ENCODE measurements around the gene RYR1.
A peak's percentile ranks its signal among the peaks of the same experiment; 100 is the strongest.
"Not testable (repeated sequence)": the region's sequence is repeated elsewhere in the genome, so short reads cannot be mapped to it uniquely, and the experiment has no call there.

RYR1 gene

DNA sequence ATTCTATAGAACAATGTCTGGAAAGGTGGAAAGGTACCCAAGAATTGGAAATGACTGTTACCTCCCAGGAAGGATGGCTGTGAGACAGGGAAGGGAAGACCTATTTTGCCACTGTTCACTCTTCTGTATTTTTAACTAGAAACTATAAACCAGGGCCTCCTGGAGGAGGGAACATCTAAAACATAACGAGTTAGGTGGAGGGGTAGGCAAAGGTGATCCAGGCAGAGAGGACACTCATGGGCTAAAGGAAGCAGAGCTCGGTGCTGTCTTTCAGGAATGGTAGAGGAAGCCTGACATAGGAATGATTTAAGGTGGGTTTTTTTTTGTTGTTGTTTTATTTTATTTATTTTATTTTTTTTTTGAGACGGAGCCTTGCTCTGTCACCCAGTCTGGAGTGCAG is 191.3 kb downstream of the RYR1 start:
- DNase-seq: no peak

DNA sequence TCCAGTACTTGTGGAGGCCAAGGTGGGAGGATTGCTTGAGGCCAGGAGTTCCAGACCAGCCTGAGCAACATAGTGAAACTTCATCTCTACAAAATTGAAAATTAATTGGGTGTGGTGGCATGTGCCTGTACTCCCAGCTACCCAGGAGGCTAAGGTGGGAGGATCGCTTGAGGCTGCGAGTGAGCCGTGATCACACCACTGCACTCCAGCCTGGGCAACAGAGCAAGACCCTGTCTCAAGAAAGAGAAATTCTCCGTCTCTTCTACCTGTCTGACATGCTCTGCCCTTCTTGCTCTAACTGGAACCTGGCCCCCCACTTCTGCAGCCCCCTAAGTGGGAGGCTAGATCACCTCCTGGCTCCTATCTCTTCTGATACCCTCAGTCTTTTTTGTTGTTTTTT is 192.9 kb downstream of the RYR1 start:
- DNase-seq: no peak

DNA sequence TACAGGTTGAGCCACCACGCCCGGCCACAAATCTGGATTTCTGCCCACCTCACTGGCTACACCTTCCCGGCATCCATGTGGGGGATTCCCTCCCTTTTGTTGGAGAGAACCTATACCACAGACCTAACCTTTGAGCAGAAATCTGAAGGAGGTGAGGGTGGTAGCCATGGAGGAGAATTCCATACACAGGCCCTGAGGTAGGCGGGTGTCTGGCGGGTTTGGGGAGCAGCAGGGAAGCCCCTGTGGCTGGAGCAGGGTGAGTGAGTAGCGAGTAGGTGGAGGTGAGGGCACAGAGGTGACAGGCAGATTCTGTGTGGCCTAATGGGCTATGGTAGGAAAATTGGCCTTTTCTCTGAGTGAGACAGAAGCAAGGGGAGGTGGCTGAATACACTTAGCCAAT is 196.1 kb downstream of the RYR1 start:
- DNase-seq: no peak

DNA sequence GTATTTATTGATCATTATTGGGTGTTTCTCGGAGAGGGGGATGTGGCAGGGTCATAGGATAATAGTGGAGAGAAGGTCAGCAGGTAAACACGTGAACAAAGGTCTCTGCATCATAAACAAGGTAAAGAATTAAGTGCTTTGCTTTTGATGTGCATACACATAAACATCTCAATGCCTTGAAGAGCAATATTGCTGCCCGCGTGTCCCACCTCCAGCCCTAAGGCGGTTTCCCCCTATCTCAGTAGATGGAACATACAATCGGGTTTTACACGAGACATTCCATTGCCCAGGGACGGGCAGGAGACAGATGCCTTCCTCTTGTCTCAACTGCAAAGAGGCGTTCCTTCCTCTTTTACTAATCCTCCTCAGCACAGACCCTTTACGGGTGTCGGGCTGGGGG is 197.8 kb downstream of the RYR1 start:
- DNase-seq: not testable (repeated sequence)

DNA sequence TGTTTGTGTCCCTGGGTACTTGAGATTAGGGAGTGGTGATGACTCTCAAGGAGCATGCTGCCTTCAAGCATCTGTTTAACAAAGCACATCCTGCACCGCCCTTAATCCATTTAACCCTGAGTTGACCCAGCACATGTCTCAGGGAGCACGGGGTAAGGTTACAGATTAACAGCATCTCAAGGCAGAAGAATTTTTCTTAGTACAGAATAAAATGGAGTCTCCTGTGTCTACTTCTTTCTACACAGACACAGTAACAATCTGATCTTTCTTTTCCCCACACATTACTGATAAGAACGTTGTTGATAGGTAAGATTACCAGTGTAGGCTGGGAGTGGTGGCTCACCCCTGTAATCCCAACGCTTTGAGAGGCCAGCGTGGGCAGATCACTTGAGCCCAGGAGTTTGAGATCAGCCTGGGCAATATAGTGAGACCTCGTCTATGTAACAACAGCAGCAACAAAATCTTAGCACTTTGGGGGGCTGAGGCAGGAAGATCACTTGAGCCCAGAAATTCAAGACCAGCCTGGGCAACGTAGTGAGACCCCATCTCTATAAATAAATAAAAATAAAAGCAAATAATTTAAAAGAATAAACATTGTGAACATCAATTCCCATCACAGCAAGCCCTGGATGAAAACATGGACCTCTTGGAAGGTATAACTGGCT is 198.5 kb downstream of the RYR1 start:
- not testable (repeated sequence) for DNase-seq

DNA sequence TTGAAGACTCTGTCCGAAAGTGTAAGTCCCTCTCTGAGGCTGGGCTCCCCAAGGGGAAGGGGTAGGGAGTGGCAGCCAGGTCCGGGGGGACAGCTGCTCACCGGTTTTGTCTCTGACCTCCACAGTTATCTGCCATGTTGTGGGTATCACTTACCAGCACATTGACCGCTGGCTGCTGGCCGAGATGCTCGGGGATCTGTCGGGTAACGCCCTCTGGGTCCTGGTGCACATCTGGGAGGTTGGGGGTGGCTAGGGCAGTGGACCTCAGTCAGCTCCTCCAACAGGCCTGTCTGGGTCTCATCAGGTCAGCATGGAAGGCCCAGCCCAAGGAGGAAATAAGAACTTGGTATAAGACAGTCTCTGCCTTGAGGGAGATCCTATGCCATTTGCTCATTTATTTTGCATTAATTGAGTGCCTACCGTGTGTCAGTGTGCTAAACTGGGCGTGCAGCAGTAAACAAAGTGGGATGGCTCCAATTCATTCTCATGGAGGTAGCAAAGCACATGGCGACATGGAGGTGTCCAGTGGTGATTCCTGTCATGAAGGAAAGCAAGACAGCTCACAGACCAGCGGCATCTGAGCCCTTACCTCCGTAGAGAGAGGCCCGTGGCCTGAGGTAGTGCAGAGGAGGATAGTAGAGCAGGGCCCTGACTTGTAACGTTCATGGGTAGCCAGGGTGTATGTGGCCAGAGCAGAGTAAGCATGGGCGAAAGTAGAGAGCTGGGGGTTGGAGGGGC is 199.2 kb downstream of the RYR1 start:
- DNase-seq: no peak

DNA sequence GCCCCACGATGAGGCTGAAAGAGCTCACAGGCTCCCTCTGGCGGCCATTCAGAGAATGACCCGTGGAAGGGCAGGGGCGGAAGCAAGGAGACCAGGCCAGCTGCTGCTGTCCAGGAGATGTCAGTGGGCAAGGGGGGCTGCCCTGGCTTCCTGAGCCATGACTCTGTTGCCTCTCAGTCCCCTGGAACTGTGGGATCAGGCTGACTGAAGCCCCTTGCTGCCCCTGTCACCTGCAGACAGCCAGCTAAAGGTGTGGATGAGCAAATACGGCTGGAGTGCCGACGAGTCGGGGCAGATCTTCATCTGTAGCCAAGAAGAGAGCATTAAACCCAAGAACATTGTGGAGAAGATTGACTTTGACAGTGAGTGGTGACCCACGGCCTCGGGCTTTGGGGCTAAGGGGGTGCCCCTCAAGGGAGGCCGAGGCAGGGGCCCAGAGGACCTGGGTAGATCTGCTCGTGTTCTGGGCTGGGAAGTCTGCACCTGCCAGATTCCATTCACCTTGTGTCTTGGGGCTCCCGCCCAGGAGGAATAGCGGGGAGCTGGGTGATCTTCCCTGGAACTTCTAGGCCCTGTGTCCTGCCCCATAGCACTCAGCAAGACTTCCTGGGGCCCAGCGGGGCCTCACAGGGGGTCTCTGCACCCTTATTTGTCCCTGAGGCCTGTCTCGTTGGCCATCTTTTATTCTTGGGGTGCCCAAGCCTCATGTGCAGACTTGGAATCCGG is 201.4 kb downstream of the RYR1 start:
- peak; percentile 31 to 61 for DNase-seq

DNA sequence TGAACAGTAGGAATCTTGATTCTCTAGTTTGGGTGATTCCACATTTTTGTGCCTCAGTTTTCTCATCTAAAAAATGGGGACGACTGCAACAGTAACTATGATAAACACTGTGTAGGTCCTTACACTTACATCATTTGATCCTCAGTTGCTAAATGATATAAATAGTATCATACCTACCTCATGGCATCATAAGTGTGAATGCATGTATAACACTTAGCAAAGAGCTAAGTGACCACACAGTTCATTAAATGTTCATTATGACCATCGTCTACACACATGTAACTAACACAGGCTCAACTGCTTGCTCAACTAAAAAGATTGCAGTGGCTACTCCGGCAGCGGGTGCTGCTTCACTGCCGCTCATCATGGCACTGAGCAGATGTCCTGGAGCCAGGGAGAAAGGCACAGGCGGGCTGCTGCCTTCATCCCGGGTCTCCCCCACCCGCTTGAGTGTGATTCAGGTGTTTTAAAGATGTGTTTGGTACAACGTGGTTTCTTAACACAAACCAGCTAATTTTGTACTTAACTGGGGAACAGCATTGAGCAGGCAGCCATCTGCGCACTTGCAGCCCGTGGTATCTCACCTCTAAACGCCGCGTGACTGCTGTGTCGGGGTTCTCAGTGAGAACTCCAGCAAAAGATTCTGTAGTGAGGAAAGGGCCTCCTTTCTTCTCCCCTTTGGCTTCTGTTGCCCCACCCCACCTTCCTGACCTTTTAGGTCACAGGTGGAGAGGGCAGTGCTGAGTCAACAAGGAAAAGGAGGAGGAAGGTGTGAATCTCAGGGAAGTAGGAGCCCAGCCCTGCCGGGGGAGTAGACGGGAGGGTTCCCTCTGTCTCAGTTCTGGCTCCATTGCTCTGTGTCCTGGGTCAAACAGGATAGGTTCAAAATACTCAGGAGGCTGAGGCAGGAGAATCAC is 202.2 kb downstream of the RYR1 start:
- no peak for DNase-seq
